Stimulated activated CD8-positive, alpha-beta memory T cell treated with anti-CD3 and anti-CD28 coated beads, Interleukin-12 subunit alpha, Interleukin-12 subunit beta, amount 100 ng/mL, for 24 hours (primary cell): ENCODE data around the gene BIRC6.
"Not testable (repeated sequence)": the region's sequence is repeated elsewhere in the genome, so short reads cannot be mapped to it uniquely, and the experiment has no call there.

Experiments
- DNase-seq: peaks from one replicate; pipeline ENCODE4 v3.0.0-alpha.2; 2020; ENCODE audit errors: extremely low read depth

The BIRC6 gene, protein sequence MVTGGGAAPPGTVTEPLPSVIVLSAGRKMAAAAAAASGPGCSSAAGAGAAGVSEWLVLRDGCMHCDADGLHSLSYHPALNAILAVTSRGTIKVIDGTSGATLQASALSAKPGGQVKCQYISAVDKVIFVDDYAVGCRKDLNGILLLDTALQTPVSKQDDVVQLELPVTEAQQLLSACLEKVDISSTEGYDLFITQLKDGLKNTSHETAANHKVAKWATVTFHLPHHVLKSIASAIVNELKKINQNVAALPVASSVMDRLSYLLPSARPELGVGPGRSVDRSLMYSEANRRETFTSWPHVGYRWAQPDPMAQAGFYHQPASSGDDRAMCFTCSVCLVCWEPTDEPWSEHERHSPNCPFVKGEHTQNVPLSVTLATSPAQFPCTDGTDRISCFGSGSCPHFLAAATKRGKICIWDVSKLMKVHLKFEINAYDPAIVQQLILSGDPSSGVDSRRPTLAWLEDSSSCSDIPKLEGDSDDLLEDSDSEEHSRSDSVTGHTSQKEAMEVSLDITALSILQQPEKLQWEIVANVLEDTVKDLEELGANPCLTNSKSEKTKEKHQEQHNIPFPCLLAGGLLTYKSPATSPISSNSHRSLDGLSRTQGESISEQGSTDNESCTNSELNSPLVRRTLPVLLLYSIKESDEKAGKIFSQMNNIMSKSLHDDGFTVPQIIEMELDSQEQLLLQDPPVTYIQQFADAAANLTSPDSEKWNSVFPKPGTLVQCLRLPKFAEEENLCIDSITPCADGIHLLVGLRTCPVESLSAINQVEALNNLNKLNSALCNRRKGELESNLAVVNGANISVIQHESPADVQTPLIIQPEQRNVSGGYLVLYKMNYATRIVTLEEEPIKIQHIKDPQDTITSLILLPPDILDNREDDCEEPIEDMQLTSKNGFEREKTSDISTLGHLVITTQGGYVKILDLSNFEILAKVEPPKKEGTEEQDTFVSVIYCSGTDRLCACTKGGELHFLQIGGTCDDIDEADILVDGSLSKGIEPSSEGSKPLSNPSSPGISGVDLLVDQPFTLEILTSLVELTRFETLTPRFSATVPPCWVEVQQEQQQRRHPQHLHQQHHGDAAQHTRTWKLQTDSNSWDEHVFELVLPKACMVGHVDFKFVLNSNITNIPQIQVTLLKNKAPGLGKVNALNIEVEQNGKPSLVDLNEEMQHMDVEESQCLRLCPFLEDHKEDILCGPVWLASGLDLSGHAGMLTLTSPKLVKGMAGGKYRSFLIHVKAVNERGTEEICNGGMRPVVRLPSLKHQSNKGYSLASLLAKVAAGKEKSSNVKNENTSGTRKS (N-terminal part only)

DNA sequence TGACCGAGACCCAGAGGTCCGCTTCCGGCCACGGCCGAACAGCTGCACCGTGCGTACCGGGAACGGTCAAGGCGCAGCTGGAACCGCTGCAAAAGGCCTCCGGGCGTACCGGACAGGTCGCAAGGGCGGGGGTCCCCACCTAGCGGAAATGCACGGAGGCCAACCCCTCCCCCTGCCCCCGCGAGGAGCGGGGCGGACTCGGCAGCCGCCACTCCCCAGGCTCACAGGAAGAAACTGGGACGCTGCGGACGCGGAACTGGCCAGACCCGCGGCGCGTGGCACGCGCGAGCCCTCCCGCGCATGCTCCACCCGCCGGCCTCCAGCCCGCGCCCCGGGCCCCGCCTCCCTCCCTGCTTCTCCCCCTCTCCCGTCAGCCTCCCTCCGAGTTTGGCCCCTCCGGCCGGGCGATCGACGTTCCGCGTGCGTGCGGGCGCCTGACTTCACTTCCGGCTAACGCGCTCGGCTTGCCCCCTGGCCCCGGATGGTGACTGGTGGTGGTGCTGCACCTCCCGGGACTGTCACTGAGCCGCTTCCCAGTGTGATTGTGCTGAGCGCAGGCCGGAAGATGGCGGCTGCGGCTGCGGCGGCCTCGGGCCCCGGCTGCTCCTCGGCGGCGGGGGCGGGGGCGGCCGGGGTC is at the start of gene BIRC6:
BIRC6 (plus strand) TSS at position 343 of the 637 bp plus-strand sequence; CDS start at position 482, 139 bp downstream.
- DNase-seq = peak; percentile 93

DNA sequence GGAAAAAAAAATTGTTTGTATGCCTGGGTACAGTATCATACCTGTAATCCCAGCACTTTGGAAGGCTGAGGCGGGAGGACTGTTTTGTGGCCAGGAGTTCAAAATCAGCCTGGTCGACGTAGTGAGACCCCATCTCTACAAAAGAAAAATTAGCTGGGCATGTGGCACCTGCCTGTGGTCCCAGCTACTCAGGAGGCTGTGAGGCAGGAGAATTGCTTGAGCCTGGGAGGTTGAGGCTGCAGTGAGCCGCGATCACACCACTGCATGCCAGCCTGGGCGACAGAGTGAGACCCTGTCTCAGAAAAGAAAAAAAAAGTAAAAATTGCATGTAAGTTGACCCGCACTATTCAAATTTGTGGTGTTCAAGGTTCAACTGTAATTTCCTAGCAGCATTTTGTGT is 46.2 kb upstream of the BIRC6 start:
- DNase-seq = no peak

DNA sequence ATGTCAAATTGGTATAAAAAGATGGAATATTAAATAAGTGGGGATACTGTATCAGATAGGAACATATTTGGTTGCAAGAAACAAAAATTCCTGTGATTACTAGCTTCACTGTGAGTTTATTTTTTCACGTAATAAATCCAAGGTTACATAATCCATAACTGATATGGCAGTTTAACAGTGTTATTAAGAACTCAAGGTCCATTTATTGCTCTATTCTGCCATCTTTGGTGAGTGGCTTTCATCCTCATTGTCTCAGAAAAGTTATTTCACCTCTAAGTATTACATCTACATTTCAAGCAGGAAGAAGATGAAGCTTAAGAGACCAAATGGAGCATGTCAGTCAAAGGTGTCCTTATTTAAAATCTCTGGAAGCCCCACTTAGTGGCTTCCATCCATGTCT is 41.9 kb upstream of the BIRC6 start:
- no peak for DNase-seq

DNA sequence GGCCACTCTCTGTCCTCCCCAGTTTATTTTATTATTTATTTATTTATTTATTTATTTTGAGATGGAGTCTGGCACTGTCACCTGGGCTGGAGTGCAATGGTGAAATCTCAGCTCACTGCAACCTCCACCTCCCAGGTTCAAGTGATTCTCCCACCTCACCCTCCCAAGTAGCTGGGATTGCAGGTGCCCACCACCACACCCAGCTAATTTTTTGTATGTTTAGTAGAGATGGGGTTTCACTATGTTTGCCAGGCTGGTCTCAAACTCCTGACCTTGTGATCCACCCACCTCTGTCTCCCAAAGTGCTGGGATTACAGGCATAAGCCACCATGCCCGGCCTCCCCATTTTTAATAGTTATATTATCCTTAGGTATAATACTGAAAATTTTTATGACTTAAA is 28.1 kb upstream of the BIRC6 start:
- not testable (repeated sequence) for DNase-seq

DNA sequence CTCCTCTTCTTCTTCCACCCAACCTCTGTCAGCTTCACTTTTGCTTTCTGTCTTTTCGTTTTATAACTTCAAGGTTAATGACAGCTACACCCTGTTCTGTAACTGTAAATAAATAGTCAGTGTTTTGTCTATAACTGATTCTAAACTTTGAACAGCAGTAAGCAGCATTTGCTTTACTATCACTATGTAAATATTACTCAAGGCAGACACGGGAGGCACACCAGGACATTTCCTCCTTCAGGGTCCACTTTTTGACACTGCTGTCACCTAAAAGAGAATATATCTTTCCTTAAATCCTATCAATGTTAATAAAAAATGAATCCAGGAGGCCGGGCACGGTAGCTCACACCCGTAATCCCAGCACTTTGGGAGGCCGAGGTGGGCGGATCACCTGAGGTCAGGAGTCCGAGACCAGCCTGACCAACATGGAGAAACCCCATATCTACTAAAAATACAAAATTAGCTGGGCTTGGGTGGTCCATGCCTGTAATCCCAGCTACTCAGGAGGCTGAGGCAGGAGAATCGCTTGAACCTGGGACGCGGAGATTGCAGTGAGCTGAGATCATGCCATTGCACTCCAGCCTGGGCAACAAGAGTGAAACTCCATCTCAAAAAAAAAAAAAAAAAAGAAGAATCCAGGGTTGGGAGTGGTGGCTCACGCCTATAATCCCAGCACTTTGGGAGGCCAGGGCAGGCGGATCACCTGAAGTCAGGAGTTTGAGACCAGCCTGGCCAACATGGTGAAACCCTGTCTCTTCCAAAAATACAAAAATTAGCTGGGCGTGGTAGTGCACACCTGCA is 27.4 kb upstream of the BIRC6 start:
- DNase-seq = not testable (repeated sequence)

DNA sequence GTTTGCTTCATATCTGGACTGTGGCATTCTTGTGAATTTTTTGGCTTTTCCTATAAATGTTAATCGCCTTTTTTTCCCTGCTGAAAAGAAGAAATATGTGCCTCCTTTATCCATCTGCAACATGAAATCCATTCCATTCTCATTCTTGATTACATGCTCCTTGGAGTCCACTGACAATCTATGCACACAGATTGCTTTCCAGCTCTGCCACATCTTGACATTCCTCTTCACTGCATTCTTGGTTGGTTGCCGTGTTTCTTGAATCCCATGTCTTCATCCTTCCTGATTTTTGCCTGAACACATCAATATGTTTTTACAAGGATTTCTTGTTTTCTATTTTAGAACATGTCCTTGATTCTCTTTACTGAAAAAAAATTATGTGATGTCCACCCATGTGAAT is 26.7 kb upstream of the BIRC6 start:
- no peak for DNase-seq

DNA sequence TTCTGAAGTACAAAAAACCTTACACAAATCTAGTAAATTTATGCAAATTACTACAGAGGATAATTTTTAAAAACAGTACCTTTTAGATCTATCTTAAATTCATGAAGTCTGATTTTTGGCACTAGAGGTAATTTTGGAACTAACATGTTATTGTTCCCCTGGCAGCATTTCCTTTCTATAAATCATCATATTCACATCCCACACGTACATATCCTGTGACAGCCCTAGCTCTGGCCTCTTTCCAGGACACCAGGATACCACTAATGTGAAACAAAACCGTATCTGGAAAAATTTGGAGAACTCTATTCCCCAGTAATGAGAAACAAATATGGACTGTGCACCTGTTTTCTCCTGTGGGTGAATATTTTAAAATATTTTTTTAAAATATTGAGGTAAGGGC is 14.0 kb upstream of the BIRC6 start:
- DNase-seq = no peak

DNA sequence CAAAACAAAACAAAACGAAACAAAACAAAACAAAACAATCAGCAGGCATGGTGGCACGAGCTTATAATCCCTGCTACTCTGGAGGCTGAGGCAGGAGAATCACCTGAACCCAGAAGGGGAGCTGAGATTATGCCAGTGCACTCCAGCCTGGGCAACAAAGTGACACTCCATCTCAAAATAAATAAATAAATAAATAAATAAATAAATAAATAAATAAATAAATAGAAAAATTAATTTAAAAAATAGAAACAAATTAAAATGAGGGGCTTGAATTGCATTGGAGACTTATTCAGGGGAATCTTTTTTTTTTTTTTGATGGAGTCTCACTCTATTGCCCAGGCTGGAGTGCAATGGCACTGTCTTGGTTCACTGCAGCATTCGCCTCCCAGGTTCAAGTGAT is 6.0 kb upstream of the BIRC6 start:
- not testable (repeated sequence) for DNase-seq

DNA sequence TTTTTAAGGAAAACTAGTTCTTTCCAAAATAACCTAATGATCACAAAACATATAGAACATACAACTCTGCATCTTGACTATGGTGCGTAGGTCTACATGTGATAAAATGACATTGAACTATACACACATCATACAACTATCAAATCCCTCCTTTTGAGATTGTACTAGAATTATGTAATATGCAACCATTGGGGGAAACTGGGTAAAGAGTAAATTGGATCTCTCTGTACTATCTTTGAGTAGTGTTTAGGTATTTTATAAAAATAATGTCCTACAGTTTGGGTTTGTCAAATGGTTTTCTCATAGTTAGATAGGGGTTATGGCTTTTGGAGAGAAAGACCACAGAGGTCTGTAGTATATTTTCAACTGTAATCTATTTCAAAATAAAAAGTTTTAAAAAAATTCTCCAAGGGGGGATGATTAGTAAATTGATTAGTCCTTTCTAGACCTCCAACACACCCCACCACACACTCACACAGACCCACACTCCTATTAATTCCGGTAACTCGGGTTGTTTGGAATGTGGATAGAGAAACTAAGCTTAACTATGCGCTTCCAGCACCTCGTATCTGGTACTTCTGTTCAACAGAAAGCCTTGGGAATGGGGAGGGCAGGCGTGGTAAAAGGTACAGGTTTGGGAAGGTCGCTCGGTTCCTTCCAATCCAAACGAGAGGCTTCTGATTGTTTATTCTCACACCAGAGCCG is 695 bp upstream of the BIRC6 start:
- no peak for DNase-seq

DNA sequence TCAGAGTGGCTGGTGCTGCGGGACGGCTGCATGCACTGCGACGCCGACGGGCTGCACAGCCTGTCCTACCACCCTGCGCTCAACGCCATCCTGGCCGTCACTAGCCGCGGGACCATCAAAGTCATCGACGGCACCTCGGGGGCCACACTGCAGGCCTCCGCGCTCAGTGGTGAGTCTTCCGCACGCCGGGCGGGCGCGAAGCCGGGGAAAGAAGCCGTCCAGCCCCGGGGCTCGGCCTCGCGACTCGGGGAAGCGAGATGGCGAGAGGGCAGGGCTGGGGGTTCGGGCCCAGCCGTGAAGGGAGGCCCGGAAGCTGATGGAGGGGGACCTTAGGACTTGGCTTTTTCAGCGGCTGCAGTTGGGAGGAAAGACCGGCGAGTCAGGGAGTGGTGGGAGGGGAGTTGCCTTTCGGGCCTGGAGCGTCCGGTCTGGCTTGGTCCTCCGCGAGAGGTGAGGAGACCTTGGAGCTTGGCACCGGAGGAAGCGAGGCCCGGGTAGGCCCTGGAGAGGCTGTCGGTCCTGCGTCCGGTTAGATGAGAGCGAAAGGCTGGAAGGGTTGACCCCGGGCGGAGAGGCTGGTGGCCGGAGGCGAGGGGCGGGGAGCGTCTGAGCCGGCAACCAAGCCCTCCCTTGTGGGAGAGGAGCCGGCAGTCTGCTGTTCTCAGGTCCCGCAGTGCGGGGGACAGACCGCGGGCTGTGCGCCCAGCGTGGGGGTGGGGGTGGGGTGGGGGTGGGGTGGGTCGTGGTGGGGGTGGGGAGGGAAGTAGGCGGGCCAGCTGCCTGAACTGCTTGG is 691 bp downstream of the BIRC6 start:
- peak; percentile 1 for DNase-seq

DNA sequence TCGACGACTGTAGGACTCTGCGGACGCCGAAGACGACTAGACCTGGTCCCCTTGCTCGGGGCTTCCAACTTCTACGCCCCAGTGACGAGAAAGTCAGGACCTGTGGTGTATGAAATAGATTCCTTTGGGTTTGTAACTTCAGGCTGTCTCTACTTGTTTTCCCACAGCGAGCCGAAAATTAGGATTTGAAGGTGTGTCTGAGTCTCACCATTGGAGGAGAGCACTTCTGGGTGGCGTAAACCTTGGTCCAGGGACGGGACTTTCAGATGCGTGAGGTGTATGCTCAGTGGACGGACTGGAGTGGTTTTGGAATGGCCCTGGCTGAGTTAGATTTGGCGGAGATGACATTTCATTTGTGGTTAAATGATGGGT is 1.3 kb downstream of the BIRC6 start:
- no peak for DNase-seq

DNA sequence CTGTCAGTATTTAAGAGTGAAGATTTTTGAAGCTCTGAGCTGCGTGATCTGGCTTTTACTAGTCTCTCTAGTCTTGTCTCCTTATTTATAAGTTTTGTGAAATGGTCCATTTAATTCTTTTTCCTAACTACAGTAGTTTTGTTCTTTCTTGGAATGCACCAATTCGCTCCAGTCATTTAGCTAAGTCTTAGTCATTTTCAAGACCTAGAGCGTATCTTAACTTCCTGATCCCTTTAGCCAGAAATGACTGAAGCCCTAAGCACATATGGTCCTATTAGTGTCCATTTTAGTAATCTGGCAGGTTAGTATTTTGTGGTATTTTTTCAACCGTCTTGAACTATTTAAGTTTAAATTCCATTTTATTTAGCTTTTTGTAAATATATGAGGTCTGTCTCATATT is 3.6 kb downstream of the BIRC6 start:
- no peak for DNase-seq

DNA sequence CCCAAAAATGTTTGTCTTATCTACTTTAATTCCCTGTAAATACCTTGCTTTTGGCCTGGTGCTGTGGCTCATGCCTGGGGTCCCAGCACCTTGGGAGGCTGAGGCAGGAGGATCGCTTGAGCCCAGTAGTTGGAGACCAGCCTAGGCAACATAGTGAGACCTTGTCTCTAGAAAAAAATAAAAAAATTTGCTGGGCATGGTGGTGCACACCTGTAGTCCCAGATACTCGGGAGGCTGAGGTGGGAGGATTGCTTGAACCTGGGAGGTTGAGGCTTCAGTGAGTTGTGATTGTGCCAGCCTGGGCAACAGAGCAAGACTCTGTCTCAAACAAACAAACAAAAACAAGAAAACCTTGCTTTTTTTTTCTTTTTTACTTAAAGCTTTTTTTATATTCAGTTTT is 6.2 kb downstream of the BIRC6 start:
- not testable (repeated sequence) for DNase-seq

DNA sequence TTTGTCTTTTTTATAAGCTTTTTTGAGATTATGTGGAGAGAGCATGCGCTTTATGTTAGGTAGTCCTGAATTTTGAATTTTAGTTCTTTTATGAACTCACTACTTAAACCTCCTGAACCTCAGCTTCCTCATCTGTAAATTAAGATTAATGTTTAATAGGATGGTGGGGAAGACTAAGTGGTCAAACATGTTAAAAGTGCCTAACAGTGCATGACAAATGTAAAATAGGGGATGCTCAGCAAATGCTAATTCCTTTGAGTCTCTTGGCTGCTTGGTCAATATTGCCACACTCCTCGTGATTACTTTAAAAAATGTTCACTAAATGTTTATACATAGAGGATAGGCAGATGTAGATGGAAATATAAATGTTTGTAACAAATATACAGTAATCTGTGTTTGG is 6.8 kb downstream of the BIRC6 start:
- DNase-seq = no peak

DNA sequence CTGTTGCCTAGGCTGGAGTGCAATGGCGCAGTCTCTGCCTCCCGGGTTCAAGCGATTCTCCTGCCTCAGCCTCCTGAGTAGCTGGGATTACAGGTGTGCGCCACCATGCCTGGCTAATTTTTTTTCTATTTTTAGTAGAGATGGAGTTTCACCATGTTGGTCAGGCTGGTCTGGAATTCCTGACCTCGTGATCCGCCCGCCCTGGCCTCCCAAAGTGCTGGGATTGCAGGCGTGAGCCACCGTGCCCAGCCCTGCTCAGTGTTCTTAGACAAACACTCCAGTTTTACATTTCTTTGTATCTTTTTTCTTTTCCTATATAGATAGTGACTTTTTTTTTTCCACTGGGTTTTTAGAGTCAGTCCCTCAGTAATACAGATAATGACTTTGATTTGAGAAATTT is 7.5 kb downstream of the BIRC6 start:
- DNase-seq = not testable (repeated sequence)

DNA sequence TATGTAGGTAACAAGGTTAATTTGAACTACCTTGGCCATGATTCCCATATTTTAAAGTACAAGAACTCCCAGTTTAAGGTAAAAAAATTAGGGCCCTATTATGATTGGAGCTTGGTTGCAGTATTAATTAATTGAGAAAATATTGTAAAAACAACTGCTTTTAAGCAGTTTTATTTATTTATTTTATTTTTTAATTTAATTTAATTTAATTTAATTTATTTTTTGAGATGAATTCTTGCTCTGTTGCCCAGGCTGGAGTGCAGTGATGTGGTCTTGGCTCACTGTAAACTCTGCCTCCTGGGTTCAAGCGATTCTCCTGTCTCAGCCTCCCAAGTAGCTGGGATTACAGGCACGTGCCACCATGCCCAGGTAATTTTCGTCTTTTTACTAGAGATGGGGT is 8.9 kb downstream of the BIRC6 start:
- DNase-seq = not testable (repeated sequence)

DNA sequence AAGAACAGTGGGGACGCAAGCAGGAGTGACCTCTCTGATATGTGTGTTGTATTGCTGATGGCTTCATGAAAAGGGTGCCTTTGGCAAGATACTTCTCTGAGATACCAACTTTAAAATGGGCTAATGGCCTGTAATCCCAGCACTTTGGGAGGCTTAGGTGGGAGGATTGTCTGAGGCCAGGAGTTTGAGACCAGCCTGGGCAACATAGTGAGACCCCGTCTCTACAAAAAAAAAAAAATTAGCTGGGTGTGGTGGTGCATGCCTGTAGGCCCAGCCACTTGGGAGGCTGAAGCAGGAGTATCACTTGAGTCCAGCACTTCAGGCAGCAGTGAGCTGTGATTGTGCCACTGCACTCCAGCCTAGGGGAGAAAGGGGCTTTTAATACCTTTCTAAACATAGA is 9.8 kb downstream of the BIRC6 start:
- no peak for DNase-seq

DNA sequence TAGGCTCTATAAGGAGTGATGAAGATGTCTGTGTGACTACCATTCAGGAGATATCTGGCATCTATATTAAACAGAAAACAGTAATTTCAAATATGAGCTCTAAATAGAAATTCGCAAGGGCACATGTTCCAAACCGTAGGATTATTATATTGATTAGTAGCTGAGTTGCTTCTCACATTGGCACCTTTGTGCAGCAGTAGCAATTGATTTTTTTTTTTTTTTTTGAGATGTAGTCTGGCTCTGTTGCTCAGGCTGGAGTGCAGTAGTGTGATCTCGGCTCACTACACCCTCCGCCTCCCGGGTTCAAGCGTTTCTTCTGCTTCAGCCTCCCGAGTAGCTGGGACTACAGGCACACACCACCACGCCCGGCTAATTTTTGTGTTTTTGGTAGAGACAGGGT is 12.4 kb downstream of the BIRC6 start:
- no peak for DNase-seq

DNA sequence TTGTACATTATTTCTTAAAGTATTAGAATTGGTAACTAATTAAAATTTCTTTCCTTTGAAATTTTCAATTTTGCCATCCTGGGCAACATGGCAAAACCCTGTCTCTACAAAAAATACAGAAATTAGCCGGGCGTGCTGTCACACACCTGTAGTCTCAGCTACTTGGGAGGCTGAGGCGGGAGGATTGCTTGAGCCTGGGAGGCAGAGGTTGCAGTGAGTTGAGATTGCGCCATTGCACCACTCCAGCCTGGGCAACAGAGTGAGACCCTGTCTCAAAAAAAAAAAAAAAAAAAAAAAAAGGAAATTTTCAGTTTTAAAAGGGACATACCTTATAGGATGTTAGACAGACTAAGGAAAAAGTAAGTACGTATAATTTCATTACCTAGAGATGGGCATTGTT is 14.1 kb downstream of the BIRC6 start:
- DNase-seq = not testable (repeated sequence)
